Activated CD8-positive, alpha-beta memory T cell treated with anti-CD3 and anti-CD28 coated beads, Interleukin-2, amount 50 U/mL, for 24 hours (primary cell): Measurements from ENCODE around the gene DNAJB2.
"Not testable (repeated sequence)": the region's sequence is repeated elsewhere in the genome, so short reads cannot be mapped to it uniquely, and the experiment has no call there.

Experiments used
- DNase-seq: peaks from one replicate; pipeline ENCODE4 v3.0.0-alpha.2; 2020; ENCODE audit errors: extremely low read depth

The DNAJB2 gene

DNA sequence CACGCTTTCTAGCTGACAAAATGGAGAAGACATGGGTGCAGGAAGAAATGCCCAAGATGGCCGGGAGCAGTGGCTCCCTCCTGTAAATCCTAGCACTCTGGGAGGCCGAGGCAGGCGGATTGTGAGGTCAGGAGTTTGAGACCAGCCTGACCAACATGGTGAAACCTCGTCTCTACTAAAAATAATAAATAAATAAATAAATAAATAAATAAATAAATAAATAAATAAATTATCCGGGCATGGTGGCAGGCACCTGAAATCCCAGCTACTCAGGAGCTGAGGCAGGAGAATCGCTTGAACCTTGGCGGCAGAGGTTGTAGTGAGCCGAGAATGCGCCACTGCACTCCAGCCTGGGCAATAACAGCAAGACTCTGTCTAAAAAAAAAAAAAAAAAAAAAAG is 20.2 kb upstream of the DNAJB2 start:
- not testable (repeated sequence) for DNase-seq

DNA sequence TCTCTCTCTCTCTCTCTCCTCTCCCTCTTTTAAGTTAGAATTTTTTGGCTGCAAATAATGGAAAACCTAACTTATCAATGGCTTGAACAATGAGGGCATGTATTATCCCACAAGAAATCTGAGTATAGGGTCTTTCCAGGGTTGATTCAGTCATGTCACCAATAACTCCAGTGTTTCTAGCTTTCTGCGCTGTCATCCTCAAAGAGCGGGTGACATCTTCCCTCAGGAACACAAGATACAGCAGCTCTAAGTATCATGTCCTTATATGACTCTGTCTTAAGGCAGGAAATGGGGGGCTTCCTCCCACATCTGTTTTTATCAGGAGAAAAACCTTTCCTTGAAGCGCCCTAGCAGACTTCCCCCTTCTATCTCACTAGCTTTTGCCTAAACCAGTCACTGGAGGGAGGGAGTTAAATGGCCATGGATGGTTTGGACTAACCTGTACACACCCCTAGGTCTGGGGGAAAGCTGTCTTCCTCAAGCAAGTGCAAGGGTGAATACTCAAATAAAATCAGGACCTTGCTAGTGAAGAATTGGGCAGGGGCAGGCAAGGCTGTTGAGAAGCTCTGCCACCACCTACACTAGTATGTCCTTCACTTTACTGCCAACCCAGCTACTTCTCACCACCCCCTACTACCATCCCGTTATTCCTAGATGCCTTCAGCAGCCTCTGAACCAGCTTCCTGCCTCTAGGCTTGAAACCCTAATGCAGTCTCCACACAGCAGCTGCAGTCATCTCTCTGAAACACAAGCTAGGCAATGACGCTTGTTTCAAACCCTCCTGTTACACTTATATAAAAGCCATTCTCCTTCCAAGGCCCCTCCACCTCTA is 17.9 kb upstream of the DNAJB2 start:
- DNase-seq, result no peak

DNA sequence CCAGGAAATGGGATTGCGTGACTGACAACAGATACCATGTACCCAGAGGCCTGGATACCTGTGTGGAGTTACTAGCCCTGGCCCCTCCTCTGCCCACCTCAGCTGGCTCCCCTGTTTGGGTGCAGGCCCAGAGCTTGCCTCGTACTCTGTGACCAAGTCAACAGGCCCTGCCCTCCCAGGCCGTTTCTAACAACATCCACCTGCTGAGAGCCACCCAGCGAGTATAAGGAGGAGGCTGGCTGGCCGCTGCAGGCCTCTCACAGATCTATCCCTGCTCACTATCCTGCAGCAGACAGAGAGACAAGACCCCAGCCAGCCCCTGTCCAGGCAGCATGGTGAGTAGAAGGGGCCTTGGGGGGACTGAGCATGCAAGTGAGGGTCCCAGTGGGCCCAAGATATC is 12.9 kb upstream of the DNAJB2 start:
- no peak for DNase-seq

DNA sequence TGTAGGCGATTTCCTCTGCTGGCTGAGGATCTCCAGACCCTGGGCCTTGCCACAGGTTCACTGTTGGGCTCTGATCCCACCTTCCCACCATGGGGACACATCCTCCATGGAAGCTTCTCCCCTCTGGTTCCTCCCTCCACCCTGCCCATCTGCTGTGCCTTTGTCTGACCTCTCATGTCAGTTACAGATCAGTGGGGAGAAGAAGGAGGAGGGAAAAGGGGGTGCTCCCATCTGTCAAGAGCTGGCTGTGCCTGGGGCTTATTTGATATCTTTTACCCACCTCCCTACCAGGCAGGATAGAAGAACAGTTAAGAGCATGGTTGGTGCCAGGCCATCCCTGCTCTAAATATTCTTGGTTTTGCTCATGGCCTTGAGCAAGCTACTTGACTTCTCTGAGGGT is 12.3 kb upstream of the DNAJB2 start:
- no peak for DNase-seq

DNA sequence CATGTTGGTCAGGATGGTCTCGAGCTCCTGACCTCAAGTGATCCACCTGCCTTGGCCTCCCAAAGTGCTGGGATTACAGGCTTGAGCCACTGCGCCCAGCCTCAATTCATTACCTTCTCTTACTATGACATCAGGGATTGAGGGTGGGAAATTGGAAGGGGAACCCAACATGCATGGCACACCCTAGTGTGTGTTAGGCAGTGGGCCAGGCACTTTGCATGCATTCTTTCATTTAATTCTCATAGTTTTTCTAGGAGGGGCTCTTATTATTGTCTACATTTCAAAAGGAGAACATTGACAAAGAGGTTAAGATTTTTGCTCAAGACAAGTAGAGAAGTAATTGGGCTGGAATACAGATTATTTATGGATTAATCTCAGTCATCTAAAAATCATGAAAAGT is 10.9 kb upstream of the DNAJB2 start:
- DNase-seq, result no peak

DNA sequence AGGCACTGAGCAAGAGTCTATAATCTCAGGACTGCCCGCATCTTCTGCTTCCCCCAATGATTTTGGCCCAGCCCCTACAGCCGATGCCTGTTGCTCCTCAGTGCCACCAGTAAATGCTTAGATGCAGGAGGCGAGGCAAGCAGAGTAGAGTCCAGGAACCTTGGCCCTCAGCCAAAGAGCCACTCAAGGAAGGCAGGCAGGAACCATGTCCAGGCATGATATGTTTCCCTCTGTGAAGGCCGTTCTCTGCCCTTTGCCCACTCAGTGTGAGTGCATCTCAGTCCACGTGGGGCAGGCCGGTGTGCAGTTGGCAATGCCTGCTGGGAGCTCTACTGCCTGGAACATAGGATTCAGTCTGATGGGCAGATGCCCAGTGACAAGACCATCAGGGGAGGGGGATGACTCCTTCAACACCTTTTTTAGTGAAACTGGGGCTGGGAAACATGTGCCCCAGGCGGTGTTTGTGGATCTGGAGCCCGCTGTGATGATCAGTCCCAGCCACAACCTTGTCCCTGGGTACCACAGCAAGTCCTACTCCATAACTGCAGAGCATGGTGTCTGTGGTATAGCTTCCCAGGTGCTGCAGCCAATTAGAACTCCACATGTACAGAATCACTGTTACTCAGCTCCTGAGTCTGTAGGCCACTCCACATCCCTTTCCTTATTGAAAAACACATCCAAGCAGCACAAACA is 9.7 kb upstream of the DNAJB2 start:
- no peak for DNase-seq

DNA sequence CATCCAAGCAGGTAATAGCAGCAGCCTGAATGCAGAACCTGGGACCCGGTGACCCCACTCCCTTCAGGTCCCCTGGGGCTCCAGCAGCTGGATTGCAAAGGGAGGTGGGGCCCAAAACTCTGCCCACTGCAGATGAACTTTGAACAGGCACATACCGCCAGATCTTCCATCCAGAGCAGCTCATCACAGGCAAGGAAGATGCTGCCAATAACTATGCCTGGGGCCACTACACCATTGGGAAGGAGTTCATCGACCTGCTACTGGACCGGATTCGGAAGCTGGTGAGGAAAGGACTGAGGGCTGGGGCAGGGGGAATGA is 9.2 kb upstream of the DNAJB2 start:
- no peak for DNase-seq

DNA sequence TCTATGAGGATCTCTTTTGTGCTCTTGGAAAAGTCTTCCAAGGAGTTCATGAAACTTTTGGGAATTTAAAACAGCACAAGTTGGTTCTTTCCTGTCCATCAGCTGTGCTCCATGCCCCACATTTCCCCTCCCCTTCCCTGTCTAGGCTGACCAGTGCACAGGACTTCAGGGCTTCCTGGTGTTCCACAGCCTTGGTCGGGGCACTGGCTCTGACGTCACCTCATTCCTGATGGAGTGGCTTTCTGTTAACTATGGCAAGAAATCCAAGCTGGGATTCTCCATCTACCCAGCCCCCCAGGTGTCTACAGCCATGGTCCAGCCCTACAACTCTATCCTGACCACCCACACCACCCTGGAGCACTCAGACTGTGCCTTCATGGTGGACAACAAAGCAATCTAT is 8.1 kb upstream of the DNAJB2 start:
- no peak for DNase-seq

DNA sequence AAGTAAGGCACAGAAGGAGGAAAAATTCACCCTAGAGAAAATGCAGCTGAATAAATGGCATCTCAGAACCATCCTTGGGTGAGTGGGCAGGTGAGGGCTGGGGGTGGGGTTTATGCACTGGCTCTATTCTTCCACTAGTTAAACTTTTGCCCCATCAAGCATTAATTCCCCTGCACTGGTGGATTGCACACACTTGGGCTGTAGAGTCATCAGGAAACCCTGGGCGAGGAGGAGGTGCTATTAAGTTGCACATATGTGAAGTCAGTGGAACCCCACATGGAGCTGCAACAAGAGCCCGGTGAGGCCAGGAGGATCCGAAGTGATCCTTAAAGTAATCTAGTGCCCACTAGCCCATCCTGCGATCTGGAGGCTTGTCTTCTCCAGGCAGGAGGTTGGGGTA is 6.8 kb upstream of the DNAJB2 start:
- no peak for DNase-seq

DNA sequence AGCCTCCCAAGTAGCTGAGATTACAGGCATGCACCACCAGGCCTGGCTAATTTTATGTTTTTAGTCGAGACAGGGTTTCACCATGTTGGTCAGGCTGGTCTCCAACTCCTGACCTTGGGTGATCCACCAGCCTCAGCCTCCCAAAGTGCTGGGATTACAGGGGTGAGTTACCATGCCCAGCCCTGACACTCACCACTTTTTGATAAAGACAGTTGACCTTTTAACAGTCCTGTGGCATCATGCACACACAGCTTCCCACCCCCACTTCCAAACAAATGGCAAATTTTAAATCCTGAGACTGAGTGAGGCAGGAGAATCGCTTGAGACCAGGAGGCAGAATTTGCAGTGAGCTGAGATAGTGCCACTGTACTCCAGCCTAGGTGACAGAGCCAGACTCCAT is 6.2 kb upstream of the DNAJB2 start:
- DNase-seq, result no peak

DNA sequence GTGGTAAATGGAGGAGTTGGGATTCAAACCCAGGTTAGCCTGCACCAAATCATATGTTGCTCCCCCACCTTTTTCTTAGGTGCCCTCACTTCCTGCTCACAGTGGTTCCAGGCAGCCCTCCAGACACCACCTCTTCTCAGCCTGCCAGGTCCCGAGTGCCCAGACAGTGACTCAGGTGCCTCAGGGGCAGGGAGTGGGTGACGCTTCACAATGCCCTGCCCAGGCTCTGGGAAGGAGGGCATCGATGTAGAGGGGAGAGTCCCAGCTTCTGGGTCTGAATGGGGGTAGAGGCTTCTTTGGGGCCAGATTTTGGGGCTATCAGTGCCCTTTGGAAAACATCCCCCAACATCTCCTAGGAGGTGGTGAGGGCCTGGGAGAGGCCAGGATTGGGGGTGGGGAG is 5.2 kb upstream of the DNAJB2 start:
- no peak for DNase-seq

DNA sequence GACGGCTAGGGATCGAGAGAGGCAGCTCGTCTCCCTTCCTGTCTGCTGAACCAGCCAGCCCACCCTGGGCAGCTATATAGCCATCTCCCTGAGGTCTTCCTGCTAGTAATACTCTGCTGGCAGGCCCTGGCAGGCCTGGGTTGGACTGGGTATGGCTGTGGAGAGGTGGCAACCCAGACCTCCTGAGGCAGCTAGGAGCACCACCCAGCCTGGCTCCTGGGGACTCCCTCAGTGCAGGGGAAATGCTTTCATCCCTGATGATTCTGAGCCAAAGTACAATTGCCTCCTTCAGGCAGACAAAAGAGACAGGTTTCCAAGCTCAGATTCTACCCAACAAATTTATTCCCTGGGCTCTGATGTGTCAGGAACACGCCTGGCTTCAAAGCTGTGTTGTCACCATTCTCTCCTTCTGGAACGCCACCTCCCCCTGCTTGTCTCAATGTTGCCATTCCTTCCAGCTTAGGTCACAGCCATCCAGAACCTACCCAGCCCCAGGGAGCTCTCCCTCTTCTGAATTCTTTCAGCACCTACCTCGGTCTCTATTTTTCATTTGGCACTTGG is 4.7 kb upstream of the DNAJB2 start:
- DNase-seq, result no peak

DNA sequence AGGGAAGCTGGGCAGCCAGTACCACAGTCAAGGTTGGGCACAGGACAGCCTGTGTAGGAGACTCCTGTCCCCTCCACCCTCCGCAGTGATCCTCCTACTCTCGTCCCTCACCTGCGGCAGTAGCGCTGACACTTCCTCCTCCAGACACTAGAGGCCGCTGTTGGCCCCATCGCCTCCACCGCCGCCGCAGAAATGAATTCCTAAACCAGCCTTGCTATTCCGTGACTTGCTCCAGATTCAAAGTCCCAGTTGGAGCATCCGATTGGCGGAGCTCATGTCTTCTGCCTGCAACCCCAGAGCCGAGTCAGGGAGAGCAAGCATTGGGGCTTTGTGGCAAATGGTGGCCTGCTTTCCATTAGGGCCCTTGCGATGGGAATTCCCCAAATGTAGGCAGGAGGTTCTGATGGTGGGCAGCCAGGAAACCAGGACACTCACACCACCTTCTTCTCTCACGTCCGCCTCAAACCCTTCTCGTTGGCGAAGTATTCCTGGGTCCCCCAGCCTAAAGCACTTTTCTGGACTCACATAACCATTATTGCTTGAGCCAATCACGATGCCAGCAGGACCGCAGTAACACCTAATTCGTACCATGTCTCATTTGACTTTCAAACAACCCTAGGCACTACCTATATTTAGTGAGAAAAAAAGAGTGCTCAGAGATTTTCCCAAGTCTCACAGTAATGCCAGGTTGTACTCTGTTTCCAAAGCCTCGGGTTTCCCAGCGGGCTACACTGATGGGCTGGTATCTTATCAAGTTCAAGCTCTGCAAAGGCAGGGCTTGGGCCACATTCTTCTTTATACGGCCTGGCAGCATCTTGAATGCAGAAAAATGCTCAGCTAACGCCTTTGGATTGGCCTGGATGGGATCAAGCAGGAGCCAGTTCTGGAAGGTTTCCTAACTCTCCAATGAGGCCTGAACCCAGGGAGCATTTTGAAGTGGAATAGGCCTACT is 1.2 kb upstream of the DNAJB2 start:
- DNase-seq, result peak; percentile 53

DNA sequence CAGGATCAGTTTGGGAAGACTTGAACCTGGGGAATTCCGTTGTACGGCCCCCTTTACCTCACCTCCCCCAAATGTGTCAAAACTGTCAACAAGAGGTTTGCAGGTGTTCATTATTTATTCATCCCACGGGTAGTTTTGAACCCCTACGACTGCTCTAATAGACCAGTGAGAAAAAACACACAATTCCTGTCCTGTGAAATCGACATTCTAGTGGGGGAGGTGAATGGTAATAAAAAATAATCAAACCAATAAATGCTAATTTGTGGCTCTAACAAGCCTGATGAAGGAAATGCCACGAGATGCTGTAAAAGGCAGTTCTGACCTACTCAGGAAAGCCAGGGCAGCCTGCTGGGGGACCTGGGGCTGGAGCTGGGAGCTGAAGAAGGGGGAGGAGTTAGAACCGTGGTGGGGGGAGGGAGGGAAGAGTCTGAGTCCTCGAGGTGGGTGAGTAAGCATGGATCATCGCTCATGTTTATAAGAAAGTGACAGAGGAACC is 463 bp upstream of the DNAJB2 start:
- no peak for DNase-seq

DNA sequence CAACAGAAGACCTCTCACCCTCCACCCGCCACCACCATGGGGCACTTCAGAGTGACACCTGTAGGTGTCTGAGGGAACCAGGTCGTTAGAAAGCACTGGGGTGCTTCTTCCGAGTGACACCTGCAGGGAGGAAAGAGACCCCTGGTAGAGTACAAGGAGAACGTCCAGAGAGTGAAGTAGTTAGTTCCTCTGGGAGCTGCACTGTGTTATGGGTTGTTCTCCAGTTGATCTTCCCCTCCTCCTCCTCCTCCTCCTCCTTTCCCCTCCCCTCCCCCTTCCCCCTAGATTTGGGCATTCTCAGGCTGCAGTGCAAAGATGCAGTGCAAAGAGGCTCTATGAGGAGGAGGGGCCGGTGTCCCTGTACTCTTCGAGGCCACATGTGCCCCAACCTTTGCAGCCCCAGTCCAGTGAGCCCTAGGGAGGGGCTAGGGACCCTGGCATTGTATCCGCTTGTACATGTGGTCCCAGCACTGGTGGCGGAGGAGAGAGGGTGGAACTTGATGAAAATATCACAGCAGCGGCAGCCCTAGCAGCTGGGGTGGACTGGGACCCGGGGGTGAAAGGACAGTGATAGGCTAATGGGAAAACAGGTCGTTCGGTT is 850 bp downstream of the DNAJB2 start:
- DNase-seq, result no peak

DNA sequence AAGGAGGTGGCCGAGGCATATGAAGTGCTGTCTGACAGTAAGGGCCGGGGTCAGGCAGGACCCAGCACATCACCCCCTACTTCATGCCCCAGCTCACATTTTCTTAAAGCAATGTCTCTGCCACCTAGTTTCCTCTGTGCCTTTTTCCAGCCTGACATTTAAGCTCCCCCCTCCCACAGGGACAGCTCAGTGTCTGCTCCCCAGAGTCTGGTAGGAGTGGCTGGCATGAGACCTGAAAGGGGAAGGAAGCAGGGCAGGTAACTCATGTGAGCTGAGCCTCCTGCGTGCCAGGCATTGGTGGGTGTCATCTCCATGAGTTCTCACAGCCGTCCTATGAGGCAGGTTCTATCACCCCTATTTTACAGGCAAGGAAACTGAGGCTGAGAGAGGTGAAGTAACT is 1.5 kb downstream of the DNAJB2 start:
- no peak for DNase-seq

DNA sequence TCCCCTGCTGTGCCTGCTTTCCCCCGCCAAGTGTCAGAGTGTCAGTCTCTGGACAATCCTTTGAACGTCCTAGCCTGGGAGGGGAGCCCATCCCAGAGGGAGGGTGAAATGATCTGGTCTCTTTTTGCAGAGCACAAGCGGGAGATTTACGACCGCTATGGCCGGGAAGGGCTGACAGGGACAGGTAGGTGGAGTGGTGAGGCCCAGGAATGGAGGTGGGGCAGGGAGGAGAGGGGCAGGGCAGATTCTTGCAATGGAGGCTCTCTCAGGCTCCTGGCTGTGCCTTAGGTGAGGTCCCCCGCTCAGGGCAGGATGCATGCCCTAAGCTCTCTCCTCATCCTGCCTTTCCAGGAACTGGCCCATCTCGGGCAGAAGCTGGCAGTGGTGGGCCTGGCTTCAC is 2.4 kb downstream of the DNAJB2 start:
- no peak for DNase-seq

DNA sequence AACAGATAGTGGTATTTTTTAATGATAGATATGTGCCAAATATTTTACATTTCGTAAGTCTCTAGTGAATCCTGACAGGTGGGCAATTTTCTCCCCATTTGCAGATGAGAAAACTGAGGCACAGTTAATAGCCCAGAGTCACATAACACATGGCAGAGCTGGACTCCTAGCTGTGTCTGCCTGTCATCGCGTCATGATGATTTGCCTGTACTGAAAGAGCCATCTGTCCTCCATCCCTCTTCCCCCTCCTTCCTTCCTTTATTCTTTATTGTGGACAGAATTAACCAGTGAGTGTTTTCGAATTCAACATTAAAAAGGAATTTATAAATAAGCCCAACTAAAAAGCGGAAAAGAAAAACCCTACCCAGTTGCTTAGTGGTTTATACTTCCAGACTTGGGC is 3.2 kb downstream of the DNAJB2 start:
- no peak for DNase-seq

DNA sequence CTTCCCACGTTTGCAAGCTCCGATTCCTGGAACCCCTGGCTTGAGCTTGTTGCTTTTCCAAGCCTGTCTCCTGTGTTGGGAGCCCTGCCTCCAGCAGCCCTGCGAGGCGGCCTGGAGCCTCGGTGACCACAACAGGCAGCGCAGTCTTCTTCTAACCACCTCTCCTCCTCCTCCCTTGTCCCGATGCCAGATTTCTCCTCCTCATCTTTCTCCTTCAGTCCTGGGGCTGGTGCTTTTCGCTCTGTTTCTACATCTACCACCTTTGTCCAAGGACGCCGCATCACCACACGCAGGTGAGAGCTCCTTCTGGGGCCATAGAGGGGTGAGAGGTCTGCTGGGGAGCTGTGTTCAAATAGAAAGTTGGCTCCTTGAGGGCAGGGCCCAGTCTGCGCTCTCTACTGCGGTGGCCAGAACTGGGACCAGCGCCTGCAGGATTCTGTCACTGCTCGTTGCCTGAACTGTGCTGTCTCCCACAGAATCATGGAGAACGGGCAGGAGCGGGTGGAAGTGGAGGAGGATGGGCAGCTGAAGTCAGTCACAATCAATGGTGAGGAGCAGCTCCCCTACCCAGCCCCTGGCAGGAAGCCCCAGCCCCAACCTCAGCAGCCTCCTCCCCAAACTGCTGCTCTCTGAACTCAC is 3.9 kb downstream of the DNAJB2 start:
- no peak for DNase-seq

DNA sequence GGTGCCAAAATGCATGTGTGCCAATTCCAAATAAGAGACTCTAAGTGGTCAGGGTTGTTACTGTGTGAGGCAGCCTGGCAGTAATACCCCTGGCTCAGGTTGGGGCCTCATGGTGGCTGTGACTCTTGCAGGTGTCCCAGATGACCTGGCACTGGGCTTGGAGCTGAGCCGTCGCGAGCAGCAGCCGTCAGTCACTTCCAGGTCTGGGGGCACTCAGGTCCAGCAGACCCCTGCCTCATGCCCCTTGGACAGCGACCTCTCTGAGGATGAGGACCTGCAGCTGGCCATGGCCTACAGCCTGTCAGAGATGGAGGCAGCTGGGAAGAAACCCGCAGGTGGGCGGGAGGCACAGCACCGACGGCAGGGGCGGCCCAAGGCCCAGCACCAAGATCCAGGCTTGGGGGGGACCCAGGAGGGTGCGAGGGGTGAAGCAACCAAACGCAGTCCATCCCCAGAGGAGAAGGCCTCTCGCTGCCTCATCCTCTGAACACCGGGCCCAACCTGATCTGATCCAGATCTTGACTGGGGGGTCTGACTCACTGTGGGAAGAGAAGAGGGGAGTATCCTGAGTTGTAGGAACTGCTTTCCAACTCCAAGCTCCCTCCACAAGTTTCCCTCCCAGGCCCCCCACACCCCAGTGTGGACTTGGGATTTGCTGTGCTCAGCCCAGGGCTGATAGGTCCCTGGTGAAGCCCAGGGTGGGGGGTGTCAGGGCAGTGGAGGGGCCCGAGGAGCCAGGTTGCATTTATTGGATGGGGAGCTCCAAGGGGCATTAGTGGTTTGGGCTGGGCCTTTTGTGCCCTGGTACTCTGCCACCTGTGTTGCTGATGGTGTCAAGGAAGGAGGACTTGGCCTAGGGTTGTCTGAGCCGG is 5.6 kb downstream of the DNAJB2 start:
- DNase-seq, result no peak
